Measurements from ENCODE around the gene CPXM1.

Gene CPXM1

GRCh38 chr20:2795451-2795850 is 5.0 kb downstream of the CPXM1 start:
- no peak overlapping the region for H3K4me3 ChIP-seq (ENCODE audit: low read depth, low read length)
- ChIA-PET CTCF (interaction anchor here (2.2 kb wide), 1 partner anchor 43 kb away, joined by 8 read pairs; no protein-coding TSS in a partner anchor), POLR2A (no interaction called here)
- DNase-seq (ENCODE audit: low read depth, low spot score) = no peak
- TF ChIP-seq, protein P1, sequence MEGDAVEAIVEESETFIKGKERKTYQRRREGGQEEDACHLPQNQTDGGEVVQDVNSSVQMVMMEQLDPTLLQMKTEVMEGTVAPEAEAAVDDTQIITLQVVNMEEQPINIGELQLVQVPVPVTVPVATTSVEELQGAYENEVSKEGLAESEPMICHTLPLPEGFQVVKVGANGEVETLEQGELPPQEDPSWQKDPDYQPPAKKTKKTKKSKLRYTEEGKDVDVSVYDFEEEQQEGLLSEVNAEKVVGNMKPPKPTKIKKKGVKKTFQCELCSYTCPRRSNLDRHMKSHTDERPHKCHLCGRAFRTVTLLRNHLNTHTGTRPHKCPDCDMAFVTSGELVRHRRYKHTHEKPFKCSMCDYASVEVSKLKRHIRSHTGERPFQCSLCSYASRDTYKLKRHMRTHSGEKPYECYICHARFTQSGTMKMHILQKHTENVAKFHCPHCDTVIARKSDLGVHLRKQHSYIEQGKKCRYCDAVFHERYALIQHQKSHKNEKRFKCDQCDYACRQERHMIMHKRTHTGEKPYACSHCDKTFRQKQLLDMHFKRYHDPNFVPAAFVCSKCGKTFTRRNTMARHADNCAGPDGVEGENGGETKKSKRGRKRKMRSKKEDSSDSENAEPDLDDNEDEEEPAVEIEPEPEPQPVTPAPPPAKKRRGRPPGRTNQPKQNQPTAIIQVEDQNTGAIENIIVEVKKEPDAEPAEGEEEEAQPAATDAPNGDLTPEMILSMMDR (IDR thresholded peaks at IDR 0.05; ENCODE audit: insufficient read depth, low read length, missing control alignments) = no peak

GRCh38 chr20:2794866-2795447 is 5.5 kb downstream of the CPXM1 start:
- POLR2A ChIA-PET = no interaction called here

GRCh38 chr20:2794202-2794748 is 6.2 kb downstream of the CPXM1 start:
- POLR2A ChIA-PET = no interaction called here
- H3K4me3 ChIP-seq (ENCODE audit: low read depth, low read length) = no peak overlapping the region
- TF ChIP-seq, protein P1 (IDR thresholded peaks at IDR 0.05; ENCODE audit: insufficient read depth, low read length, missing control alignments) = no peak
- CTCF ChIA-PET = interaction anchor here (0.8 to 2.2 kb wide), 2 partner anchors 19 to 42 kb away, joined by 3 to 8 read pairs; no protein-coding TSS in a partner anchor
- no peak for DNase-seq (ENCODE audit: low read depth, low spot score)

More at GRCh38 chr20:2794866-2795447, 5.5 kb downstream of the CPXM1 start:
- TF ChIP-seq, protein P1 (IDR thresholded peaks at IDR 0.05; ENCODE audit: insufficient read depth, low read length, missing control alignments) = no peak
- CTCF ChIA-PET = interaction anchor here (2.2 kb wide), 1 partner anchor 42 kb away, joined by 8 read pairs; no protein-coding TSS in a partner anchor
- no peak overlapping the region for H3K4me3 ChIP-seq (ENCODE audit: low read depth, low read length)
- no peak for DNase-seq (ENCODE audit: low read depth, low spot score)

DNA sequence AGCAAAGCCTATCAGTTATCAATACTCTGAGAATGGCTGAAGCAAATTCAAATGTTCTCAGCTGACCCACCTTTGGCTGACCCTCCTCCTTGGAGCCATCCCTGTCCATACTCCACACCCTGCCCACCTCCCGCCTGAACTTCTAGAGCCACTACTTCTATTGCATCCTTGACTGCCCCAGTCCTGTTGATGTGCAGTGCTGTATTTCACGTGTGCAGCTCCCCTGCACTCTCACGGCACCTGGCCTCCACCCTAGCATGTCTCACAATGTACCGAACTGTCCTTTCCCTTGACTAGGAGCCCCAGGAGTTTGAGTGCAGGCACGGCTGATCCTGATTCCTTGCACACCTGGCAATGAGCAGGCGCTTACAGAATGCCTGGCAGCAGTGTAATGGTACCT is 7.0 kb downstream of the CPXM1 start:
- H3K4me3 ChIP-seq (ENCODE audit: low read depth, low read length) = no peak overlapping the region
- ChIA-PET CTCF (interaction anchor here (0.8 to 2.2 kb wide), 2 partner anchors 18 to 41 kb away, joined by 3 to 8 read pairs; no protein-coding TSS in a partner anchor), POLR2A (no interaction called here)
- no peak for DNase-seq (ENCODE audit: low read depth, low spot score)
- TF ChIP-seq, protein P1 (IDR thresholded peaks at IDR 0.05; ENCODE audit: insufficient read depth, low read length, missing control alignments) = no peak

- POLR2A ChIA-PET = no interaction called here
- H3K4me3 ChIP-seq (ENCODE audit: low read depth, low read length) = no peak overlapping the region
- TF ChIP-seq, protein P1 (IDR thresholded peaks at IDR 0.05; ENCODE audit: insufficient read depth, low read length, missing control alignments) = no peak
- CTCF ChIA-PET = no interaction called here
- no peak for DNase-seq (ENCODE audit: low read depth, low spot score)
These were observed 16.4 kb downstream of the CPXM1 start for GRCh38 chr20:2783908-2784566.

GRCh38 chr20:2780948-2781347 is 19.5 kb downstream of the CPXM1 start:
- ChIA-PET POLR2A (no interaction called here), CTCF (interaction anchor here (1.3 to 1.5 kb wide), 2 partner anchors 21 to 29 kb away, joined by 3 to 5 read pairs; no protein-coding TSS in a partner anchor)
- no peak for DNase-seq (ENCODE audit: low read depth, low spot score)
- TF ChIP-seq, protein P1 (IDR thresholded peaks at IDR 0.05; ENCODE audit: insufficient read depth, low read length, missing control alignments) = no peak
- H3K4me3 ChIP-seq (ENCODE audit: low read depth, low read length) = no peak overlapping the region
